ENCODE measurements around the gene DPEP2NB. TPM values are rescaled to one million over a fixed set of nuclear protein-coding genes. Genes with fewer than 3 reads are reported as not detected.
A peak's percentile ranks its signal among the peaks of the same experiment; 100 is the strongest.

Gene DPEP2NB, protein sequence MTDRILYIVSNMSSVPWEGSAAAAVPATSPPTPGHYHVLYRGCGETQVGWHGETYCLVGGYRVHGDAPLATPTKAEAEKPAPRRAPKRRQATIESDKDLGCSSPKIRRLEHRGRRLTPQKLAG
- total RNA-seq (2021; fragmentation: NEBNext Ultra II Directional; extraction: Animal tissue kit (Norgen Biotek cat#: 25700)): not detected
- long read RNA-seq: 0 reads

DNA sequence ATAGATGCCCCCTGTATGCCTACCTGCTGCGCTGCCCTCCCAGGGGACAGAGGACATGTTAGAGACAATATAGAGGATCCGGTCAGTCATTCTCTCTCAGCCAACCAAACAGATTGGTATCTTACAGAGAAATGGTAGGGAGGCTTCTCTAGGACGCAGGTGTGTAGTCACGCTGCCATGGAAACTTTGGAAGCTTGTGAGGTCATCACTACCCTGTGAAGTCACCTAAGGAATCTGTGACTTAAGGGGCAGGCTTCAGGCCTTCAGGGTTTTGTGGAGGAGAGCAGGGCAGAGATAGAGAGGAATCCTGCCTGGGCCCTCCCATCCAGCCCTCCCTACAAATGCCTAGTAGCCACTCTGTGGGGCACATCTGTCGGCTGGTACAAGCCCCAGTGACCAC lies at the start of gene DPEP2NB:
Gene DPEP2NB (minus strand): TSS at position 231 of the 400 bp plus-strand sequence. CDS start 141 bp downstream, at position 90.
- peaks cover 4% of the 10 kb centered on the region for H3K27me3 Mint-ChIP-seq (ENCODE audit: insufficient read depth)
- no peak for TF ChIP-seq CTCF (IDR thresholded peaks at IDR 0.05)
- no peaks in the 10 kb centered on the region for H3K36me3 Mint-ChIP-seq (ENCODE audit: low read depth)
- no peak within 1 kb of the TSS for H3K27ac Mint-ChIP-seq
- 0 out of 2 replicates have a peak, but pooled peaks cover 6% of the 10 kb centered on the region for H3K4me1 Mint-ChIP-seq (ENCODE audit: low read depth)
- H3K9me3 Mint-ChIP-seq: no peaks in the 10 kb centered on the region
- no peak within 1 kb of the TSS for H3K4me3 Mint-ChIP-seq
- DNase-seq: no peak

DNA sequence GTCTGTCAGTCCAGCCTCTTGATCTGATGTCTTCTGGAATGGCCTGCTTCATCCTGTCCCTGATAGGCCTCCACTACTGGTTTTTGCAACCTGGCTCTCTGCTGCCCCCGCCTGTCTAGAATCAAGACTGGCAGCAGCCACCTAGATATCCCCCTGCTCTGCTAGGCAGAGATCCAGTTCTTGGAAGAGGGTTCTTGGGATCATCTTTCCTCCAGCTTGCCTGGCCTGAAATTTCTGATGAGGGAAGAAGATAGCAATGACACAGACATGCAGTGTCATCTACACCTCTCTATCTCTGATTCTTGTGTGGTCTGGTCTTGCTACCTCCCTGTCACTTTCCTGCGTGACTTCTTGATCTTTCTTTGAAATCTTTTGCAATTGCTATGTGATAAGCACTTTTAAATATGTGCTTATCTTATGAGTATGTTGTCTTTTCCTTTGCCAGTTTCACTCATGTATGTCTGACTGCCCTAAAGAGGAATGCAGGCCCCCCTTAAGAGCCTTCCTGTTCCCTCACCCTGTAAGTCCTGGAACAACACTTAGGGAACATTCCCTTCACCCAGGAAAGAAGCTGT lies 49.2 kb upstream of the DPEP2NB start:
- no peaks in the 10 kb centered on the region for H3K9me3 Mint-ChIP-seq
- DNase-seq: peak; percentile 87
- TF ChIP-seq CTCF (IDR thresholded peaks at IDR 0.05): peak; percentile 87
- no peak overlapping the region; the same call in 1 of the 2 replicates for H3K4me3 Mint-ChIP-seq
- peaks cover 8% of the 10 kb centered on the region; the same call in 1 of the 2 replicates for H3K36me3 Mint-ChIP-seq (ENCODE audit: low read depth)
- peaks cover 28% of the 10 kb centered on the region for H3K4me1 Mint-ChIP-seq (ENCODE audit: low read depth)
- H3K27ac Mint-ChIP-seq: peak overlapping the region; percentile 64
- no peaks in the 10 kb centered on the region for H3K27me3 Mint-ChIP-seq (ENCODE audit: insufficient read depth)

- Mint-ChIP-seq H3K27me3 (ENCODE audit: insufficient read depth) (no peaks in the 10 kb centered on the region), H3K36me3 (ENCODE audit: low read depth) (peaks cover 7% of the 10 kb centered on the region; the same call in 1 of the 2 replicates), H3K4me3 (no peak overlapping the region)
Observed at GRCh38 chr16:68062910-68063393, 47.2 kb upstream of the DPEP2NB start.

DNA sequence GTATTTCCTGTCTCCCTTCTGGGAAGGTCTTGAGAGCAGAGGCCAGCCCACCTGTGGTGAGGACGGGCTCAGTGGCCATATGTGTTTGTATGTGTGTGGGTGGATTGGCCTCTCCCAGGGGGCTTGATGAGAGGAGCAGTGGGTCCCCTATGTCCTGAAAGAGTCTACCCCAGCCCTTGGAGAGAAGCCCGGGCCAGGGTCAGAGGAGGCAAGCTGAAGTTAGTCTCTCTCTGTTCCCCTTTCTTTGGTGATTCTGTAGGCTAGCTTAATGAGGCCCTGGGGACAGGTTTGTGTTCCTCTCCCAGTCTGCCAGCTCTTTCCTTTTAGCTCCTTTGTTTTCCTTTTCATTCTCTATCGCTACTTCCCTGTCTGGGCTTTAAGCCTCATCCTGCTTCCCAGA lies 45.7 kb upstream of the DPEP2NB start:
- no peak for TF ChIP-seq CTCF (IDR thresholded peaks at IDR 0.05)
- Mint-ChIP-seq H3K9me3 (no peaks in the 10 kb centered on the region), H3K27ac (no peak overlapping the region), H3K27me3 (ENCODE audit: insufficient read depth) (peaks cover 2% of the 10 kb centered on the region; the same call in 1 of the 2 replicates), H3K36me3 (ENCODE audit: low read depth) (no peaks in the 10 kb centered on the region; the same call in 1 of the 2 replicates), H3K4me1 (ENCODE audit: low read depth) (peaks cover 27% of the 10 kb centered on the region), H3K4me3 (no peak overlapping the region)
- DNase-seq: no peak

More at GRCh38 chr16:68062910-68063393, 47.2 kb upstream of the DPEP2NB start:
- Mint-ChIP-seq H3K27ac (no peak overlapping the region; the same call in 1 of the 2 replicates), H3K4me1 (ENCODE audit: low read depth) (peaks cover 28% of the 10 kb centered on the region), H3K9me3 (no peaks in the 10 kb centered on the region)
- no peak for DNase-seq
- no peak for TF ChIP-seq CTCF (IDR thresholded peaks at IDR 0.05)

DNA sequence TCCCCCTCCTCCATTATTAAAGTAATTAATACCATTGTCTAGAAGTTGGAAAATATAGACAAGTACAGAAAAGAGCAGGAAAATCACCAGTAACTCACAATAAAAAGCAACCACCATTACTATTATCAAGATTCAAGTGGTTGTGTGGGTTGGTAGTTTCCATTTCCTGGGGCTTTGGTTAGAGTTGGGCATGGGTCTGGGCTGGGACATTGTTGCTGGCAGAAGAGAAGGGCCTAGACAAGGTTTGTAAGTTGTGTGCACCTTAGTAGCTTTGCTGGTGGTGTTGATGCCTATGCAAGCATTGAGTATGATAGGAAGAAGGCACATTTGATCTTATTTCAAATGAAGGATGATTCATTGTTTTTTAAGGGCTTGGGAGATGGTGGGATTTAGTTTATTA lies 44.1 kb upstream of the DPEP2NB start:
- no peaks in the 10 kb centered on the region; the same call in 1 of the 2 replicates for H3K36me3 Mint-ChIP-seq (ENCODE audit: low read depth)
- H3K27ac Mint-ChIP-seq: no peak overlapping the region
- no peaks in the 10 kb centered on the region for H3K9me3 Mint-ChIP-seq
- peaks cover 2% of the 10 kb centered on the region; the same call in 1 of the 2 replicates for H3K27me3 Mint-ChIP-seq (ENCODE audit: insufficient read depth)
- no peak for TF ChIP-seq CTCF (IDR thresholded peaks at IDR 0.05)
- DNase-seq: no peak
- H3K4me1 Mint-ChIP-seq (ENCODE audit: low read depth): peaks cover 11% of the 10 kb centered on the region
- no peak overlapping the region for H3K4me3 Mint-ChIP-seq

All from HFFc6 (cell line).